ENCODE results near the gene STAB1.

GRCh38 chr3:52488746-52489145 lies 6.4 kb upstream of the STAB1 start:
- TF ChIP-seq CTCF (optimal IDR thresholded peaks at IDR 0.05 in 1 of 3, IDR thresholded peaks at IDR 0.05 in 1 of 3, conservative IDR thresholded peaks at IDR 0.05 in 1 of 3; ENCODE audit: extremely low read depth in 1 of 3, insufficient read depth in 2 of 3, low read length in 3 of 3) = no peak
- no peak for TF ChIP-seq EZH2 (IDR thresholded peaks at IDR 0.05; ENCODE audit: low read length)
